ENCODE results near the gene UTP20.
"Not testable (repeated sequence)": the region's sequence is repeated elsewhere in the genome, so short reads cannot be mapped to it uniquely, and the experiment has no call there.

The UTP20 gene

DNA sequence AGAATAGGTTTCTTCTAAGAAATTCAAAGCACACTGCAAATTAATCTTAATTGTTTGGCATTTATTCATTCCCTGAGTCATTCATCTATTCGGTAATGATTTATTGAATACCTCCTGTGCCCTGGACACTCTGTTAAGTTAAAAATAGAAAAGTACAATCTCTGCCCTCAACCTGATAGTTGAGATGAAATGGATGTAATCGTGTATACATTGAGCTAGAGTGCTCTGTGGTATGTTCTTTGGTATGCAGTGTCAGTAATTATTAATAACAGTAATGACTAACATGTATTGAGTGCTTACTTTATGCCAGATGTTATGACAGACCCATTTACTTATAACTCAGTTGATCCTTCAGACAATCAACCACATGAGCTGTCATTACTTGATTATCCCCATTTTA is 47.6 kb downstream of the UTP20 start:
- no peak for DNase-seq

DNA sequence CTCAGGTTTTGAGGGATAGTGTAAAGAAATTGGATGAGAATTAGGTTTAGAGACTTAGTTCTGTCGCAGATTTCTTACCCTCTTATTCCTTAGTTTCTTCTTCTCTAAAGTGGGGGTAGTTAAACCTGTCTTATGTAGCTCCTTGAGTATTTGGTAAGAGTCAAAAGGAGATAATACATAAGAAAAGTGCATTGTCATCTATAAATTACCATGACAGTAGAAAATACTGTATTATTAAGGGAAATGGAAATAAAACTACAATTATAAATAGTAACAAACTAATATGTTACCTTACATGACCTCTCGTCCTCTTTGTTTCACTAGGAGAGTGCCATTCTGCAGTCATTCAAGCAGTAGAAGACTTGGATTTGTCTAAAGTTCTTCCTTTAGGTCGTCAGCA is 49.0 kb downstream of the UTP20 start:
- DNase-seq = no peak

DNA sequence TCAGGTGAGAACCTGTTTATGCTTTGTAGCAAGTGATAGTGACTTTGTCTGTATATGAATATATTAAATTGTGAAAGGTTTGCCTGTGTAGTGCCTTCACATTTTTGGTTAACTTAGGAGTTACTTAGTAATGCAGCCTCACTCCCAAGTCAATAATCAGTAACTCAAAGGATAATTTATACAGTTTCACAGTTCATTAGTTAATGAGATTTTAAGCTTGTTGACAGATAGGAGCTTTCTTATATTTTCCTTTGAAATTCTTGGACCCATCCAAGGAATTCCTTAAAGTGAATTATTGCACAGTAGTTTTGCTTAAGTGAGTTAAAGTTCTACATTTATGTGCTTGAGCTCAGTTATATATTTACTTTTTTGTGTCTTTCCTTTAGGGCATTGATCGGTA is 50.7 kb downstream of the UTP20 start:
- DNase-seq = no peak

DNA sequence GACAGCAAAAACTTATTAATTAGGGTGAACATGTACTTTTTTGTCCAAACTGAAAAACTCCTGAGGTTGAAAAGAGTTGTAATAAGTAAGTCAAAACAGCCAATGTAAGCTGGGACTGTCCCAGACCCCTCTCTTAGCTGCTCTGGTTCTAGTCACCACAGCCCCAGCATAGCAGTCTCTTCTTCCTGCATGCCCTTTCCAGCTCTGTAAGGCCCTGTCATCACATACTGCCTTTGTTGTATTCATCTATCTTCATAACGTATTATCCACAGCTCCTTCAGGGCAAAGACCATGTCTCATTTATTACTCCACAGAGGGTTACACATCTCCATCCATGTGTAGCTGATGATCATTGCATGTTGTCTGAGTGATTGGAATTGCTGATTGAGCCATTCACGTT is 56.5 kb downstream of the UTP20 start:
- no peak for DNase-seq

DNA sequence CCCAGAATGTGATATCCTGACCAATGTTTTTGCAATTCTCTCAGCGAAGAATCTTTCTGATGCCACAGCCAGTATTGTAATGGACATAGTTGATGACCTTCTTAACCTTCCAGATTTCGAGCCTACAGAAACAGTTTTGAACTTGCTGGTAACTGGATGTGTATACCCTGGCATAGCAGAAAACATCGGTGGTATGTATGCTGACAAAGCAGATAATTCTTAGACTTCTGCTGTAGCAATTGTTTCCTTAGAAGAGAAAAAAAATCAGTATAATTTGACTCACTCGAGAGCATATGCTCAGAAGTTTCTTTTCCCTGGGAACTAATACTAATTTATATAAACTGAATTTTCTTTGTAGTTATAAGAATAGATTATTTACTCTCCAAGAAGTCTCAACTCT is 58.2 kb downstream of the UTP20 start:
- no peak for DNase-seq

DNA sequence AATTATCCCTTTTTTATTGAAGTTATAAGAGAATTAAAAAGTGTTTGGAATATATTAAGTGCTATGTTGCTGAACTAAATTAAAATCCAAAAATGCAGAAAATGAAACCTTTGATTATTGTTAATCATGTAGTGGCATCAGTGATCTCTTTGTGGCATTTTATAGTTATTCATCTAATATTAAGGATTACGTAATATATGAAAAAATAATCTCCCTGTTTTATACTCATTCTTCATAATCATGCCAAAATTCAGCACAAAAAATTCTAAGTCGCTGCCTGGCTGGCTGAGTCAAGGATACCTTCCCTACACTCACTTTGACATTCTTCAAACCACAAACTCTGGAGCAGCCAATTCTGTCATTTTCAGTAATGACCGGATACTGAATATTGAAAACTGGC is 64.0 kb downstream of the UTP20 start:
- DNase-seq = no peak

DNA sequence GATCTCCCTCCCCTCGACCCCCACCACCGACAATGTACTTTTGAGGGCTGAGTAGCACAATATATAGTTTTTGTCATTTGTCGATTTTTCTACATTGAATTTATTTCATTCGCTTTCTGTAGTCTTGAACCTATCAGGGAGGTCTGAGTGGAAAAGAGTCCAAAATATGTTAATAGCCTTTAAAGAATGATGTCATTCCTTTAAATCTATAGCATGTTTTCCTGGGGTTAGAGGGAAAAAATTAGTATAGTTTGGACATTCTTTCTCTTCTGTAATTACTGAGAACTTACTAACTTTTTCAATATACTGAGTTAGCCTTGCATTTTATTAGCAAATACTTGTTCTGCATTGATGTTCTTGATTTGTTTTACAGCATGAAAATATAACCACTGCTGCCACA is 71.8 kb downstream of the UTP20 start:
- DNase-seq = no peak

DNA sequence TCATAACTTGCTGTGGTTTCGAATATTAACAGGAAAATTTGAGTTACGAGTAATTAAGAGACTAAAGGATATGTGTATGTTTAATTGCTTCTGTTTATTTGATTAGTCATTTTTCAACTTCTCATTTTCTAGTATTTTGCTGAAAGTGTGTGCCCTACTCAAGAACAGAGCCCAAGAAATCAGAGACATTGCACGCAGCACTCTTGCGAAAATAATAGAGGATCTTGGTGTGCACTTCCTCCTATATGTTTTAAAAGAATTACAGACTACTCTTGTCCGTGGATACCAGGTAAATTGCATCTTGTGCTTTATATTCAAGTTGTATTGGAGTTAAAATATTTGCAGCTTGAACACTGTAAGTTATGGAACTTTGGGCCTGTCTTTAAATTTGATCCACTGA is 76.9 kb downstream of the UTP20 start:
- DNase-seq = peak; percentile 40 to 53

DNA sequence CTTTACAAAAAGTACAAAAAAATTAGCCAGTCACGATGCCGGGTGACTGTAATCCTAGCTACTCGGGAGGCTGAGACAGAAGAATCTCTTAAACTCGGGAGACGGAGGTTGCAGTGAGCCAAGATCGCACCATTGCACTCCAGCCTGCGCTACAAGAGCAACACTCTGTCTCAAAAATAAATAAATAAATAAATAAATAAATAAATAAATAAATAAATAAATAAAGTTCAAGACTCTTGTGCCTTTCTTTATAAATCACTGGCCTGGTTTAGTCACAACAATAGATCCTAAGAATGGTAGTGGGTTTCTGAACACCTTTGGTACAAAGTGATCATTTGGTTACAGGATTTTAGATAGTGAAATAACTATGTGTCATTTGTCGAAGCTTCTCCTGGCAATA is 81.5 kb downstream of the UTP20 start:
- no peak for DNase-seq

DNA sequence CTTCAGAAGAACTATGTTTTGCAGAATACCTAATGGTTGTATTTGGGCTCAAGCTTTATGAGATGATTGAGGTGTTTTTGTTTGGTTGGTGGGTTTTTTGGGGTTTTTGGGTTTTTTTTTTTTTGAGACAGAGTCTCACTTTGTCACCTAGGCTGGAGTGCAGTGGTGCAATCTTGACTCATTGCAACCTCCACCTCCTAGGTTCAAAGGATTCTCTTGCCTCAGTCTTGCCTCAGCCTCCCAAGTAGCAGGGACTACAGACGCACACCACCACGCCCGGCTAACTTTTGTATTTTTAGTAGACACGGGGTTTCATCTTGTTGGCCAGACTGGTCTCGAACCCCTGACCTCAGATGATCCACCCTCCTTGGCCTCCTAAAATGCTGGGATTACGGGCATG is 88.1 kb downstream of the UTP20 start:
- DNase-seq = no peak

DNA sequence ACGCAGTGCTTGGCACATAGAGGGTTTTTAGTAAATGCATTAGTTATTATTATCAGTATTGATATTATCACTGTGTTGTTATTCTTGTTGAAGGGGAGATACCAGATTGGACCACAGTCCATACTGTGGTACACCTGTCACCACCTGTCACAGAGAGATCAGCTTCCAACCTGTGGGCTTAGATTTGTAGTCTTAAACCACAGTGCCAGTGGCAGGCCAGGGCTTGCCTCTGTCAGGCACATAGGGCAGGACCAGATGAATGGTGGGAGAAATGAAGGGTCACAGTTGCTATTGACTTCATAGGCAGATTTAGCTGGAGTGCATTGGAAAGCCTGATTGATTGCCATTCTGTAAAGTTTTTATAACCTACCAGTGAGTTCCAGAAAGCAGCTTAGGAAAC is 92.5 kb downstream of the UTP20 start:
- no peak for DNase-seq

DNA sequence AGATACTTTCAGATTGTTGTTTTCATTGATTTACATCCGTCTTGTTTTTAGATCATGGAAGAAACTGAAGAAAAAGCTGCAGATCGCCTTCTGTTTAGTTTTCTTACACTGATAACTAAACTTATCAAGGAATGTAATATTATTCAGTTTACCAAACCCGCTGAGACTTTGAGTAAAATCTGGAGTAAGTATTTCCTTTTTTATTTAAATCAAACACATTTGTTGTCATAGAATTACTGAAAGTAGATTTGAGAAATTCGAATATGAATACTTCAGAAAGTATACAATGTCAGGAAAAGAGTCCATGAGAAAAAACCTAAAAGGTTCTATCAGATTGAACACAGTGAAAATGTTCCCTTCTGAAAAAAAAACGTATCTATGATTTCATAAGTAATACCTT is 95.7 kb downstream of the UTP20 start:
- DNase-seq = no peak

DNA sequence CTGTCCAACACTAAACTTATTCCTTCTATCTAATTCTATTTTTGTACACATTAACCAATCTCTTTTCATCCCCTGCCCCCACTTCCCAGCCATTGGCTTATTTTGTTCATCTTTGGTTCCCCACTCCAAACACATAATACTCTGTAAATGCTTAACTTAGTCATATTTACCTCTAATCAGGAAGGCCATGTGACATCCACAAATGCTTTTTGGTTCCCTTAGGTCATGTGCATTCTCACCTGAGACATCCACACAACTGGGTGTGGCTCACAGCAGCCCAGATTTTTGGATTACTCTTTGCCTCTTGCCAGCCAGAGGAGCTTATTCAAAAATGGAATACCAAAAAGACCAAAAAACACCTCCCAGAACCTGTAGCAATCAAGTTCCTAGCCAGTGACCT is 99.2 kb downstream of the UTP20 start:
- no peak for DNase-seq

DNA sequence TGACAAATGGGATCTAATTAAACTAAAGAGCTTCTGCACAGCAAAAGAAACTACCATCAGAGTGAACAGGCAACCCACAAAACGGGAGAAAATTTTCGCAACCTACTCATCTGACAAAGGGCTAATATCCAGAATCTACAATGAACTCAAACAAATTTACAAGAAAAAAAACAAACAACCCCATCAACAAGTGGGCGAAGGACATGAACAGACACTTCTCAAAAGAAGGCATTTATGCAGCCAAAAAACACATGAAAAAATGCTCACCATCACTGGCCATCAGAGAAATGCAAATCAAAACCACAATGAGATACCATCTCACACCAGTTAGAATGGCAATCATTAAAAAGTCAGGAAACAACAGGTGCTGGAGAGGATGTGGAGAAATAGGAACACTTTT is 111.3 kb downstream of the UTP20 start:
- not testable (repeated sequence) for DNase-seq

DNA sequence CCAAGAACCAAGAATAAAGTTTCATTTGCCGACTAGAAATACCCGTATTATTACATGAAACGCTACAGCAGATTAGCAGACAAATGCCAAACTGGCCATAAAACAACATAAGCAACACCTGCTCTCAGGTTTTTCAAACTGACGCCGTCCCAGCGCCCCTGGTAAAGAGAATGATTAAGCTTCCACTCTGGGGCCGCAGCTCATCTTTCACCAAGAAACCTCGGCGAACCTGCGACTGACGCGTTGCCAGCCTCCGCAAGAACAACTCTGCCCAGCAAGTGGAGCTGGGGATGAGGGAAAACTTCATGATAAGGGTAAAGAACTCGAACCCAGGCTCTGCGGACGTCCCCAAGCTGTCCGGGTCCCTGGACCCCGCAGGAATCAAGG is 127.1 kb downstream of the UTP20 start:
- DNase-seq = no peak

DNA sequence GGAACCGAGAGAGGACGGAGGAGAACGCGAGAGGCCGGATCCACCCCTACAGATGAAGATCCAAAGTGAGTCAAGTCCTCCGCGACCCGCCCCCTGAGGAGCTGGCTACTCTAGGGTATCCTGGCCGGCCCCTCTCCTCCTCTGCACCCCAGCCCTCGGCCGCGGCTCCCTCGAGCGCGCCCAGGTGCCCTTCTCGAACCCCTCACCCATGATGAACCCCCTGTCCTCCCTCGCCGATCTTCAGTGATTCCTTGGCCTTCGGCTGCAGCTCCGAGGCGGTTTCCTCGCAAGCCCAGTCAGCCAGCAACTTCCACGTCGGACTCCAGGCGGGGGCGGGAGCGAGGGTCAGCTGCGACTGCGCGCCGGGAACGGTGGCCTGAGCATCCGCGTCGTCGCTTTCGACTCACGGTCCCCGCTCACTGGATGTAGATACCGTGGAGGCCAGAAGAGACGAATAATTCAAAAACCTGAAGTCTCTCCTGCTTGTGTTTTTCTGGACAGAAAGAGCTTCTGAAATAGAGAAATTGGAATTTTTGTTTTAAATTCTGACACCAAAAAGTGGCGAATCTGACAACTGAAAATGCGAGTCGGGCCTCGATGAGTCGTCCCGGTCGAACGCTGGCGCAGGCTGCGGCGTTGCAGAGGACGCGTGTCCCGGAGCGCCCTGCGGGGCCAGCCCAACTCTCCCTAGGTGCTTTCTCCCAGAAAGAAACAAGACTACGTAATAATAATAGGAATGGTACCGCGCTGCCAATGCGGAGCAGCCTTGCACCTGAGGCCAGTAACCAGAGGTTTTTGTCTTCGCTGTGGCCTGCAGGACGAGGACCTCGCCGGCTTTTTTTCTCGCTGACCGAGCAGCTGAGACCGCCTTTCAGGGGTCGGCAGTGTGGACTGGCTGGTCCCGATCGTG is 127.8 kb downstream of the UTP20 start, which contains the start of gene ARL1:
TSS of gene ARL1 (minus strand) at position 337 of the 910 bp plus-strand sequence. CDS start at position 210, 127 bp downstream.
- peak; percentile 86 to 94 for DNase-seq

DNA sequence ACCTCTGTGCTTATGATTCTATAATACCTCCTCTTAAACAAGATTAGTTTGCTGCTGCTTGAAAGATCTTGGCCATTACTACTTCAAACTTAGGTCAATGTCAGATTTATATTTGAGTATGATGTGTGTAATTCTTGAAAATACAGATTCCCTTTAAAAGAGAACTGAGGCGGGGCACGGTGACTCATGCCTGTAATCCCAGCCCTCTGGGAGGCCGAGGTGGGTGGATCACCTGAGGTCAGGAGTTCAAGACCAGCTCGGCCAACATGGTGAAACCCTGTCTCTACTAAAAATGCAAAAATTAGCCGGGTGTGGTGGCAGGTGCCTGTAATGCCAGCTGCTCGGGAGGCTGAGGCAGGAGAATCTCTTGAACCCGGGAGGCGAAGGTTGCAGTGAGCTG is 130.3 kb downstream of the UTP20 start:
- not testable (repeated sequence) for DNase-seq

DNA sequence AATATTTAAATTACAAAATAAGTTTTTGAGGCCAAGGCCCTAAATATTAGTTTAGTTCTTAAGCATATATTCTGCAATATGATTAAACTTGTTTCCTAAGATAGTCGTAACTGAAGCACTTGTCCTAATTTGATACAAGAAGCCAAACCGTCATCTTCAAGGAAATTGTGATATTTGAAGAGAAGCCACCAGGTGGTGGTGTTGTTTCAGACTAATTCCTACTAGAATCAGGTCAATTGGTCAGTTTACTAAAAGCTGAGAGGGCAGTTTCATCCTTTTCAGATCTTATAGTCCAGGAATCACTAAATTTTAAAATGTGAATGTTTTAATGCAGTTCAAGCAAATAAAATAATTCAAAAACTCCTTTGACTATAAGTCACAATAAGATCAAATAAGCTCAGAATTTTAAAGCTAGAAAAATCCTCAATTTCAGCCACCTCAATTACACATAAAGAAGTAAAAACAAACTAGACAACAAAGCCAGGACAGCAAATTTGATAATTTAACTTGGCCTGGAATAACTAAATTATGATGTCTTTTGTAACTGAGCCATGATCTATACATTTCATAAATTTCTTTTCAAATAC is 134.7 kb downstream of the UTP20 start:
- peak; percentile 53 to 92 for DNase-seq

DNA sequence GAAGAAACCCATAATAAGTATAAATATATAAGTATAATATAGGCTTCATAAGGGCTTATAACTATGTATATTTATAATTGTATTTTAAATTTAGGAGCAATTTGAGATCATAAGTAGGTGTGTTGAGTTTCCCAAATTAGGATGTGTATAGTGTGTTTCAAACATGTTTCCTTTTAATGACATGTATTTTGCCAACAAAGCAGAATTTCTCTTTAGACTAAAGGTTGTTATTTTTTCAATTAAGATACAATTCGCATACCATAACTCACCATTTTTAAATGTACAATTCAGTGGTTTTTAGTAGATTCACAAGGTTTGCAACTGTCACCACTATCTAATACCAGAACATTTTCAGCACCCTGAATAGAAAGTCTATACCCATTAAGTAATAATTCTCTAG is 135.3 kb downstream of the UTP20 start:
- no peak for DNase-seq

DNA sequence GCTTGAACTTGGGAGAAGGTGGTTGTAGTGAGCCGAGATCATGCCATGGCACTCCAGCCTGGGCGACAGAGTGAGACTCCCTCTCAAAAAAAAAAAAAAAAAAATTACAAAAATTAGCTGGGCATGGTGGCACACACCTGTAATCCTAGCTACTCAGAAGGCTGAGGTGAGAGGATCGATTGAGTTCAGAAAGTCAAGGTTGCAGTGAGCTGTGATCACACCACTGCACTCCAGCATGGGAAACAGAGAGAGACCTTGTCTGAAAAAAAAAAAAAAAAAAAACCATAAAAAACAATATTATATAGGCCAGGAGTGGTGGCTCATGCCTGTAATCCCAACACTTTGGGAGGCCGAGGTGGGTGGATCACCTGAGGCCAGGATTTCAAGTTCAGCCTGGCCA is 142.2 kb downstream of the UTP20 start:
- DNase-seq = not testable (repeated sequence)

DNA sequence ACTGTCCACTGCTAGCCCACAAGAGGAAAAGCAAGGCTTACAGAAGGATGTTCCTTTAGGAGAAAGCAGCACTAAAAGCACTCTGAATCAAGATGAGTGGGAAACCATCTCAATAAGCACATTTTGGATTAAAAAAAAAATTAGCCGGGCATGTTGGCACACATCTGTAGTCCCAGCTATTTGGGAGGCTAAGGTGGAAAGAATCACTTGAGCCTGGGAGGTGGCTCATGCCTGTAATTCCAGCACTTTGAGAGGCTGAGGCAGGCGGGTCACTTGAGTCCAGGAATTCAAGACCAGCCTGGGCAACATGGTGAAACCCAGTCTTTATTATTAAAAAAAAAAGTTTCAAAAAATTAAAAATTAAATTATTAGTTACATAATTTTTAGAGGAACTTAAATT is 144.7 kb downstream of the UTP20 start:
- DNase-seq = no peak

DNA sequence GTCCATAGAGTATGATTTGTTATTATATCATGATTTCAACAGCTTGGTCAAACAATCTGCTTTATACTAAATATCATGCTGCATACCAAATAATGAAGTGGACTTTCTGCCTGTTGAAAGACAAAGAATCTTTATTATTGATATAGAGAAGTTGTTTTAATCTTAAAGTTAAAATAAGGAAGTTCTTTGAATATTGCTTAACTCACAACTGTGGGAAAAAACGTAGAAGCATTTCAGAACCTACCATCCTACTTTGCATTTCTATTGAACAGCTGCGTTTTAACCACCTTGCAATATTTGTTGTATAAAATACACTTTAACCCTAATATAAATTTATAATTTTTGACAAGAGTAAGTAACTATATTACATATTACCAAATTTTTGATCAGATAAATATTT is 150.6 kb downstream of the UTP20 start:
- DNase-seq = peak; percentile 65 to 73

DNA sequence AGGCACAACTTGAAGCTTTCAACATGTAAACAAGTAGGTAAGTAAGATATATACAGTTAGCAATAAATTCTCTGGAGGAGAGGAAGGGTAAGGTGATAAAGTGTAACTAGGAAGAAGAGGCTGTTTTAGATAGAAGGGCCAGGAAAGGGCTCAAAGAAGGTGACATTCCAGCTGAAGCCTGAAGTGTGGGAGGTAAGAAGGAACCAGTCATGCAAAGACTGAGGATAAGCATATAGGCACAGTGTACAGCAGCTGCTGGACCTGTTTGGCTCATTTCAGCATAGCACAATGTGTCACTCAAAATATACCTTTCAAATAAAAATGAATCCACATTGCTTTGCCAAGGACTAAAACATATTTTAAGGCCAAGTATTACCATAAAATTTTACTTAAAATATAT is 156.2 kb downstream of the UTP20 start:
- DNase-seq = no peak

All from inflammatory macrophage treated with lipopolysaccharide for 1 hour (primary cell).